OCI-LY3 (cell line): ENCODE results near the gene NANOS2.

Experiments
- CTCF ChIP-seq: fragments of 200-600, 300-600 bp; sonication (generic); IDR thresholded peaks from 2 replicates; pipeline ENCODE4 v1.5.1; 2014; ENCODE audit warnings: antibody characterized with exemption, low read length, low read depth
- EZH2phosphoT487 ChIP-seq: fragments of 200-600 bp; shearing (Covaris generic); IDR thresholded peaks from 2 replicates; pipeline ENCODE4 v1.6.1; 2018; ENCODE audit warnings: antibody characterized with exemption, mixed run types, low read depth

GRCh38 chr19:45959517-45960025, 45.0 kb upstream of the NANOS2 start:
- TF ChIP-seq CTCF: no peak
- no peak for TF ChIP-seq EZH2phosphoT487
